NT2/D1 (cell line): ENCODE results near the gene SPC25.
"Not testable (repeated sequence)": the region's sequence is repeated elsewhere in the genome, so short reads cannot be mapped to it uniquely, and the experiment has no call there.

ENCODE experiments used
- DNase-seq: peaks from one replicate; pipeline ENCODE4 v3.0.0-alpha.2; 2011; ENCODE audit warnings: low read depth, low spot score
- H3K27me3 ChIP-seq: 2 replicates; pipeline ENCODE4 v1.6.0; 2011; ENCODE audit warnings: mild to moderate bottlenecking; ENCODE audit not compliant: insufficient read length, insufficient read depth
- H3K36me3 ChIP-seq: 2 replicates; pipeline ENCODE4 v1.6.1; 2011; ENCODE audit warnings: mild to moderate bottlenecking, low read length, mixed read lengths; ENCODE audit not compliant: insufficient read depth, insufficient read length
- H3K4me1 ChIP-seq: 2 replicates; pipeline ENCODE4 v1.5.1; 2011; ENCODE audit not compliant: insufficient read depth, insufficient read length
- H3K4me3 ChIP-seq: 2 replicates; pipeline ENCODE4 v1.5.1; 2011; ENCODE audit warnings: low read depth; ENCODE audit not compliant: insufficient read length
- H3K9ac ChIP-seq: 2 replicates; pipeline ENCODE4 v1.6.0; 2011; ENCODE audit warnings: low read depth; ENCODE audit not compliant: insufficient read length
- H3K9me3 ChIP-seq: 2 replicates; pipeline ENCODE4 v1.5.1; 2011; ENCODE audit warnings: mild to moderate bottlenecking, low read length; ENCODE audit not compliant: insufficient read depth
- SUZ12 ChIP-seq: IDR thresholded peaks from 2 replicates; pipeline ENCODE4 v1.6.1; 2011; ENCODE audit not compliant: insufficient read length, insufficient read depth; ENCODE audit errors: extremely low read depth
- YY1 ChIP-seq: IDR thresholded peaks from 2 replicates; pipeline ENCODE4 v1.6.1; 2011; ENCODE audit not compliant: insufficient read length, insufficient read depth
- ZNF274 ChIP-seq: IDR thresholded peaks from 2 replicates; pipeline ENCODE4 v1.6.1; 2011; ENCODE audit warnings: mild to moderate bottlenecking, low read depth, low read length

Gene SPC25

DNA sequence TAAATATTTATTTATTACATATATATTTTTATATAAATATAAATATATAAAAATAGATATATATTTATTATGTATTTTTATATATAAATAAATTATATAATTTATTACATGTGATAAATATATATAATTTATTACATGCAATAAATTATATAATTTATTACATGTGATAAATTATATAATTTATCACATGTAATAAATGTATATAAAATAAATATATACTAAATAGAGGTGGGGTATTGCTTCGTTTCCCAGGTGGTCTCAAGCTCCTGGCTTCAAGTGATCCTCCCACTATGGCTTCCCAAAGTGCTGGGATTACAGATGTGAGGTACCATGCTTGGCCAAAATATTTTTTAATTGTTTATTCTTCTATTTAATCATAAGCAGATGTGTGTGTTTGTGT, 7.2 kb upstream of the SPC25 start:
- Histone ChIP-seq H3K36me3 (no peaks in the 10 kb centered on the region), H3K4me3 (no peak overlapping the region), H3K27me3 (no peaks in the 10 kb centered on the region), H3K4me1 (no peaks in the 10 kb centered on the region), H3K9ac (no peak overlapping the region), H3K9me3 (no peaks in the 10 kb centered on the region)
- no peak for DNase-seq
- TF ChIP-seq ZNF274: no peak
- no peak for TF ChIP-seq YY1
- TF ChIP-seq SUZ12: no peak

DNA sequence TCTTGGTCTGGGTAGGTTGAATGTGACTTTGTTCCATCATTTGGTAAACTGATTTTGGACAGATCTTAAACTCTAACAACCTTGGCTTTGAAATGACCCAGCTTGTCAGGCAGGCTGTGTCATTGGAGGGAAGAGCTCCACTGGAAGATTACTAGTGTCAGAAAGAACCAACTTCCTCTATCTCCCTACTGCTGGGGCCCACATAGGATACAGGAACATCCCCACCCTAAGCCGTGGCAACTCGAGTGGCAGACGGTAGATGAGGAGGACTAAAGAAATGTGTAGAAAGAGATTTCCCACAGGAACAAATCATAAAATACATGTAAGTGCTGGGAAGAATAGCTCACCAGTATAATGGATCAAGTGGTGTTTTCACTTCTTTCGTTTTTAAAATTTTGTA, 6.6 kb upstream of the SPC25 start:
- Histone ChIP-seq H3K4me3 (no peak overlapping the region), H3K4me1 (no peaks in the 10 kb centered on the region), H3K36me3 (no peaks in the 10 kb centered on the region), H3K9ac (no peak overlapping the region), H3K27me3 (no peaks in the 10 kb centered on the region), H3K9me3 (no peaks in the 10 kb centered on the region)
- DNase-seq: no peak
- TF ChIP-seq YY1: no peak
- TF ChIP-seq SUZ12: no peak
- TF ChIP-seq ZNF274: no peak

DNA sequence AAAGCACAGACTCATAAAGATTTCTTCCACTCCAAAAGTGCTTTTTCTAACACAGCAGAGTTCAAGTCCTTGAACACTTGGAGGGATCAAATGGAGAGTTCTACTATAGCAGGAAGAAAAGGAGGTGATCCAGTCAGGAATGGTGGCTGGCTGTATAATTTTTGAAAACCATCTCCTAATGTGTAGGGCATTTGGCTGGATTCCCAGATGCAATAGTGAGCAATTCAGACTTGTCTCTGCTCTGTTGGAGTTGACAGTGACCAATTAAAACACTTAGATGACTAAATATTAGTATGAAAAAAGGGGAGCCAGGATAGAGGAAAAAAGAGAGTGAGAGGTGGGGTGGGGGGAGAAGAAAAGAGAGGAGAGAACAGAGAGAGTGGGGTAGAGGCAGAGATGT, 5.5 kb upstream of the SPC25 start:
- Histone ChIP-seq H3K27me3 (peaks cover 5% of the 10 kb centered on the region), H3K9ac (no peak overlapping the region), H3K4me3 (no peak overlapping the region), H3K36me3 (no peaks in the 10 kb centered on the region), H3K9me3 (no peaks in the 10 kb centered on the region), H3K4me1 (no peaks in the 10 kb centered on the region)
- no peak for DNase-seq
- TF ChIP-seq ZNF274: no peak
- TF ChIP-seq SUZ12: no peak
- TF ChIP-seq YY1: no peak

DNA sequence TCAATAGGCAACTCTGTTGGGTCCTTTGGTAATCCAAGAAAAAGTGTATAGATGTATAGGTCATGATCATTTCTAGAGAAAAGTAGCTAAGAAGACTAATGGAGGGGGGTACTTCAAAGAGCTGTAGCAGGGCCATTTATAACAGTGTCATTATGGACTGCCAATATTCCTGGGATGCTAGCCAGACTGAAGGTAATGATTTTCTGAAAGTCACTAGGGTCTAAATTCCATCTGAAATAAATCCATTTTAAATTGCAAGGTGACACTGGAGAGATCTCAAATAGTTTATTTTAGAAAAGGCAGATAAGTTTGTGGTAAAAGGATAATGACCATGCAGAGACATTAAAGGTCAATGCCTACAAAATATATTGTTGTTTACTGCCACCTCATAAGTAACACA, 4.5 kb upstream of the SPC25 start:
- TF ChIP-seq YY1 (no peak), SUZ12 (no peak), ZNF274 (no peak)
- Histone ChIP-seq H3K9me3 (no peaks in the 10 kb centered on the region), H3K4me1 (no peaks in the 10 kb centered on the region), H3K9ac (no peak overlapping the region), H3K36me3 (no peaks in the 10 kb centered on the region), H3K4me3 (no peak overlapping the region), H3K27me3 (peaks cover 7% of the 10 kb centered on the region)
- no peak for DNase-seq

DNA sequence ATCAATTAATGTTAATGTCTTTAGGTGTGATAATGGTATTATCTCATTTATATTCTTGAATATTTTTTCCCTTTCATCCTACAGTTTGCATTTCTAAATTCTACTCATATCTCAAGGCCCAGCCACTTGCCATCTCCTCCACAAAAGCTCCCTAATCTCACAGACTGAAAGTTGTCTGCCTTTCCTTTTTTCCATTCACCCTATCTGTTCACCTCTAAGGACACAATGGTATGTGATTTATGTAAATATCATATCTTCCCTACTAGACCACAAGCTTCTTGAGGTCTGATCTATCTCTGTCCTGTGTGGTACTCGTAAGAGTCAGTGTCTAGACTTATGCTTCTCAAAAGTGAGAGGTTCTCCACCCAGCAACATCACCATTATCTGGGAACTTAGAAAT, 3.9 kb upstream of the SPC25 start:
- TF ChIP-seq SUZ12: no peak
- no peak for TF ChIP-seq YY1
- no peak for TF ChIP-seq ZNF274
- Histone ChIP-seq H3K4me1 (no peaks in the 10 kb centered on the region), H3K36me3 (no peaks in the 10 kb centered on the region), H3K4me3 (no peak overlapping the region), H3K9ac (no peak overlapping the region), H3K27me3 (peaks cover 7% of the 10 kb centered on the region), H3K9me3 (no peaks in the 10 kb centered on the region)
- no peak for DNase-seq

DNA sequence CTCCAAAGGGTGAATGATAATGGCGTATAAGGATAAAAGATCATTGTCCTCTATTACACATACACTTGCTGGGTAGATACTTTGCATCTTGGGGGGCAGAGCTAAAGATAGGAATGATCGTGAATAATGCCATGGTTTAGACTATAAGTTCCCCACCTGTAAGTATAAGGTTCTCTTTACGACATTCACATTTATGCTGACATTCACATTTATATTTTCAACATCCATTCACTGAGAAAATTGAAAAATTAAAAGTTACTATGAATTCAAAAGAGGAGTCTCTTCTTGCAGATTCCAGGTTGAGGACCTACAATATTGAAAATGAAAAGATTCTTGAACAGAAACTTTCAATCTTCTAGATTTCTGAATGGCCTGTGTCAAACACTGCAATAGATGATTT, 2.1 kb upstream of the SPC25 start:
- H3K4me3 ChIP-seq: no peak overlapping the region
- no peaks in the 10 kb centered on the region for H3K9me3 ChIP-seq
- H3K27me3 ChIP-seq: peaks cover 7% of the 10 kb centered on the region
- TF ChIP-seq YY1 (no peak), SUZ12 (no peak), ZNF274 (no peak)
- peaks cover 14% of the 10 kb centered on the region for H3K36me3 ChIP-seq
- H3K9ac ChIP-seq: no peak overlapping the region
- no peak for DNase-seq
- H3K4me1 ChIP-seq: no peaks in the 10 kb centered on the region

DNA sequence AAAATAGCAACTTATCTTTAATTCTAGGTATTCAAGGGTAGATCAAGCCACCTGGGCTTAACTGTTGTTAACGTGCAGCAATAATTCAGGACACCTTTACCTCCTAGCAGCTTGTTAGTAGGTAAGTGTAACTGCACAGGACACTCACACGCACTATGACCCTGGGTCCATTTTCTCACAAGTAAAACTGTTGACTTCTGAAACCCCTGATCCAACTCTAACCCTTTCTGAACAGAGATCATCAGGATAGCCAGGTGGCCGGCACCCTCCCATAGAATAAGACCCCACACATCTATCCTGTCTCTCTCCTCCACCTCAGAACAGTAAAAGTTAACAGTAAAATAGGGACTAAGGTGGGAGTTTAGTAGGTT, 610 bp downstream of the SPC25 start:
- H3K9ac ChIP-seq: peak overlapping the region; percentile 72
- DNase-seq: no peak
- TF ChIP-seq SUZ12 (no peak), ZNF274 (no peak), YY1 (no peak)

DNA sequence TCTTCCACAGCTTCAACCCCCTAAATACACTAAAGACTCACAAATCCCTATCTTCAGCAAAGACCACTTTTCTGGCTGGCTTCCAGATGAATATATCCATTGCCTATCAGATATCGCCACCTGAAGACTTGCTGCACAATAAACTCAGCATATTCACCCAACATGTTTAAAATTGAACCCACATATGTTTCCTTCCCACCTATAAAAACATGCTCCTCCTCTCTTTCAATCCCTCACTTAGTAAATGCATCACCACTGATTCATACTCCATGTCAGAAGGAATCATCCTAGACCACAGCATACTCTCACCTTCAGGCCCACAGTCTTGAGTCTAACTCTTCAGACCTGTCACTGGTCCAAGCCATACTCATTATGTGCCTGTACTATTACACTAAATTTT, 5.3 kb downstream of the SPC25 start:
- Histone ChIP-seq H3K27me3 (no peaks in the 10 kb centered on the region), H3K9me3 (no peaks in the 10 kb centered on the region), H3K36me3 (peaks cover 37% of the 10 kb centered on the region), H3K9ac (no peak overlapping the region), H3K4me1 (no peaks in the 10 kb centered on the region), H3K4me3 (no peak overlapping the region)
- DNase-seq: no peak
- TF ChIP-seq SUZ12 (no peak), ZNF274 (no peak)

More for the DNA sequence above, 610 bp downstream of the SPC25 start:
- Histone ChIP-seq H3K36me3 (peaks cover 34% of the 10 kb centered on the region), H3K27me3 (peaks cover 7% of the 10 kb centered on the region), H3K4me1 (no peaks in the 10 kb centered on the region), H3K4me3 (peak overlapping the region; percentile 55), H3K9me3 (no peaks in the 10 kb centered on the region)

DNA sequence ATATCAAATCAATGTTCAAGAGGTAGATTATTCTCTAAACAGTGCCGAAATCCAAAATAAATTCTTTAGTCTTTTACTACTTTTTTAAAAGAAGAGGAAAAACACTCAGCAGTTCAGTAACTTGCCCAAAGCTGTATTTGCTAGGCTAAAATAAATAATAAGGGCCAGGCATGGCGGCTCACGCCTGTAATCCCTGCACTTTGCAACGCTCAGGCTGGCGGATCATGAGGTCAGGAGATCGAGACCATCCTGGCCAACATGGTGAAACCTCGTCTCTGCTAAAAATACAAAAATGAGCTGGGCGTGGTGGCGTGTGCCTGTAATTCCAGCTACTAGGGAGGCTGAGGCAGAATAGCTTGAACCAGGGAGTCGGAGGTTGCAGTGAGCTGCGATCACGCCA, 8.1 kb downstream of the SPC25 start:
- not testable (repeated sequence) for H3K9me3 ChIP-seq, H3K27me3 ChIP-seq, H3K4me1 ChIP-seq, DNase-seq, H3K4me3 ChIP-seq, H3K9ac ChIP-seq
- peaks cover 21% of the 10 kb centered on the region for H3K36me3 ChIP-seq
